Testis (tissue), 3 donors: ENCODE data around the gene CAMK2D. TPM values are rescaled to one million over a fixed set of nuclear protein-coding genes. Genes with fewer than 3 reads are reported as not detected.

Experiments used
- DNase-seq: peaks from one replicate; pipeline ENCODE4 v3.0.0-alpha.2; 2019
- H3K27ac ChIP-seq, 2 donors: fragments of 200-600 bp; sonication (generic); one replicate each; pipeline ENCODE4 v1.5.1; 2019
- H3K27me3 ChIP-seq: fragments of 200-600 bp; sonication (generic); one replicate; pipeline ENCODE4 v1.5.1; 2019
- H3K36me3 ChIP-seq: fragments of 200-600 bp; sonication (generic); one replicate; pipeline ENCODE4 v1.5.1; 2017; ENCODE audit warnings: low read depth; ENCODE audit errors: missing control alignments
- H3K4me1 ChIP-seq: fragments of 200-600 bp; sonication (generic); one replicate; pipeline ENCODE4 v1.5.1; 2019
- H3K4me3 ChIP-seq, 2 donors: fragments of 200-600 bp; sonication (generic); one replicate each; pipeline ENCODE4 v1.5.1; 2017 to 2019
- H3K9me3 ChIP-seq: fragments of 200-600 bp; sonication (generic); one replicate; pipeline ENCODE4 v1.5.1; 2017
- POLR2A ChIP-seq: fragments of 450-650 bp; IDR thresholded peaks from one replicate; pipeline ENCODE4 v1.6.1; 2017; ENCODE audit warnings: antibody characterized with exemption, mild to moderate bottlenecking, moderate library complexity
- WGBS, 2 donors: methylation state at CpG; one replicate each; pipeline ENCODE4 v1.1.5; 2018; 5-methylcytosine and 5-hydroxymethylcytosine counted together
- intact Hi-C: fragments of 100-400 bp; cut with DNase I; formaldehyde crosslinking; loops from one replicate; pipeline ENCODE4 v1.15.1; 2023; ENCODE audit warnings: low total_unique reads
- polyA plus RNA-seq: library from polyadenylated mRNA; stranded (reverse); fragments of 350-450 nt; fragmentation: Illumina TruSeq; extraction: RNeasy Lipid Tissue Mini Kit (QIAGEN cat#74804); gene quantifications from one replicate; pipeline ENCODE4 v1.2.3, GENCODE V29; 2014; ENCODE audit warnings: low read depth, low replicate concordance; ENCODE audit not compliant: insufficient read depth
- total RNA-seq, 2 donors: library from RNA; depleted of rRNA; stranded (reverse); fragments of >200 nt; gene quantifications; one replicate each; pipeline ENCODE4 v1.2.3, GENCODE V29; 2016
- TF ChIP-seq, protein P1 (sequence below), 3 experiments: fragments of 450-650 bp in 2 of 3; fragments of 200-600 bp in 1 of 3; sonication (generic) in 1 of 3; IDR thresholded peaks; one replicate each; pipeline ENCODE4 v1.5.1; 2016 to 2019; ENCODE audit warnings: antibody characterized with exemption in 3 of 3, mild to moderate bottlenecking in 2 of 3, moderate library complexity in 1 of 3

Gene CAMK2D
- total and polyA plus RNA-seq, 3 donors from 2014 or later = 31.2 to 88.1 (median 72.4) TPM

- Histone ChIP-seq H3K36me3 (no peaks in the 10 kb centered on the region), H3K4me1 (no peaks in the 10 kb centered on the region), H3K9me3 (no peaks in the 10 kb centered on the region), H3K27me3 (no peaks in the 10 kb centered on the region), H3K4me3 (no peak overlapping the region), H3K27ac (no peak overlapping the region)
- 92 to 96% methylated on average over 2 of the region's 2 CpGs for WGBS, 2 donors
- intact Hi-C loops = no loop called here
- DNase-seq = no peak
- TF ChIP-seq POLR2A = no peak
- TF ChIP-seq, protein P1, sequence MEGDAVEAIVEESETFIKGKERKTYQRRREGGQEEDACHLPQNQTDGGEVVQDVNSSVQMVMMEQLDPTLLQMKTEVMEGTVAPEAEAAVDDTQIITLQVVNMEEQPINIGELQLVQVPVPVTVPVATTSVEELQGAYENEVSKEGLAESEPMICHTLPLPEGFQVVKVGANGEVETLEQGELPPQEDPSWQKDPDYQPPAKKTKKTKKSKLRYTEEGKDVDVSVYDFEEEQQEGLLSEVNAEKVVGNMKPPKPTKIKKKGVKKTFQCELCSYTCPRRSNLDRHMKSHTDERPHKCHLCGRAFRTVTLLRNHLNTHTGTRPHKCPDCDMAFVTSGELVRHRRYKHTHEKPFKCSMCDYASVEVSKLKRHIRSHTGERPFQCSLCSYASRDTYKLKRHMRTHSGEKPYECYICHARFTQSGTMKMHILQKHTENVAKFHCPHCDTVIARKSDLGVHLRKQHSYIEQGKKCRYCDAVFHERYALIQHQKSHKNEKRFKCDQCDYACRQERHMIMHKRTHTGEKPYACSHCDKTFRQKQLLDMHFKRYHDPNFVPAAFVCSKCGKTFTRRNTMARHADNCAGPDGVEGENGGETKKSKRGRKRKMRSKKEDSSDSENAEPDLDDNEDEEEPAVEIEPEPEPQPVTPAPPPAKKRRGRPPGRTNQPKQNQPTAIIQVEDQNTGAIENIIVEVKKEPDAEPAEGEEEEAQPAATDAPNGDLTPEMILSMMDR (IDR thresholded peaks at IDR 0.05) = no peak
Measured at GRCh38 chr4:113419631-113420030, 341.9 kb downstream of the CAMK2D start.

GRCh38 chr4:113411496-113411938 is 350.0 kb downstream of the CAMK2D start:
- Histone ChIP-seq H3K4me3 (no peak overlapping the region), H3K9me3 (no peaks in the 10 kb centered on the region), H3K27me3 (no peaks in the 10 kb centered on the region), H3K4me1 (no peaks in the 10 kb centered on the region), H3K27ac (no peak overlapping the region), H3K36me3 (no peaks in the 10 kb centered on the region)
- TF ChIP-seq, protein P1 (IDR thresholded peaks at IDR 0.05) = no peak
- TF ChIP-seq POLR2A = no peak
- intact Hi-C loops = no loop called here
- WGBS, 2 donors = 73 to 80% methylated on average over 4 of the region's 4 CpGs
- DNase-seq = no peak

DNA sequence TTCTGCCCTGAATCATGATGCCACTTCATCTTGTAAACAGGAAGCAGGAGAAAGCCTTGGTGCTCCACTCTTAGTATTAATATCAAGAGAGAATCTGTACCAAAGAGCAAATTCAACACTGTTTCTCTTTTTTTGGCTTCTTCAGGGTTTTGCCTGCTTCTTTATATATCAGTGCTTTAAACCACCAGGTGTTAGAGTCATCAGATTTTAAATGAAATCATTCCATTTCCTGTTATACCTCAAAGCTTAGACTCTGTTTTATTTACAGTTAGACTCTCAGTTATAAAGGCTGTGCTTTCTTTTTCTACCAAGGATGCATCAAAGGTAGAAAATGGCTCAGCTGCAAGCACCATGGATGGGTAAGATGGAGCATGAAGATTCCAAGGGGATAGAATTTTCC is 350.9 kb downstream of the CAMK2D start:
- TF ChIP-seq, protein P1 (IDR thresholded peaks at IDR 0.05) = no peak
- no peak for TF ChIP-seq POLR2A
- Histone ChIP-seq H3K27me3 (no peaks in the 10 kb centered on the region), H3K36me3 (no peaks in the 10 kb centered on the region), H3K4me3 (no peak overlapping the region), H3K9me3 (no peaks in the 10 kb centered on the region), H3K27ac (no peak overlapping the region), H3K4me1 (no peaks in the 10 kb centered on the region)
- DNase-seq = no peak
- intact Hi-C loops = no loop called here

DNA sequence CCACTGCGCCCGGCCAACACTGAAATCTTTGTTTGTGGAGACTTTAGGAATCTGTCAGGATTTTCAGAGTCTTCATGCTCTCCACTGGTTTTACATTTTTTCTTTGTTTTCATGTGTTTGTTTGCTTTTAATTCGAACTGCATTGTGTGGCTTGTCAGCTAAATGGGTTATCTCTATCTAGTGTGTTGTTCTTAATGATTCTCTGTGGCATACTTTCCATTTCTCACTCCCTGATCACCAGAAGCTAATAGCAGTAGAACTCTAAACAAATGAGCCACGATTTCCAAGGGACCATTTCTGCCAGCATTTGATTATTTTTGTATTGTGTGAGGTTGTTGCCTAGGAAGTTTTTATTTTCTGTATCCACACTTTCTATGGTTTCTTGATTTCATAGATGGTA is 352.4 kb downstream of the CAMK2D start:
- no peaks in the 10 kb centered on the region for H3K9me3 ChIP-seq
- no peaks in the 10 kb centered on the region for H3K27me3 ChIP-seq
- no peaks in the 10 kb centered on the region for H3K36me3 ChIP-seq
- no peaks in the 10 kb centered on the region for H3K4me1 ChIP-seq
- no peak overlapping the region for H3K27ac ChIP-seq
- no peak overlapping the region for H3K4me3 ChIP-seq
- no peak for DNase-seq
- 71 to 76% methylated on average over 4 of the region's 4 CpGs for WGBS, 2 donors
- TF ChIP-seq POLR2A = no peak
- TF ChIP-seq, protein P1 (IDR thresholded peaks at IDR 0.05) = no peak
- intact Hi-C loops = no loop called here

GRCh38 chr4:113407409-113407808 is 354.1 kb downstream of the CAMK2D start:
- Histone ChIP-seq H3K27me3 (no peaks in the 10 kb centered on the region), H3K27ac (no peak overlapping the region), H3K9me3 (no peaks in the 10 kb centered on the region), H3K36me3 (no peaks in the 10 kb centered on the region), H3K4me3 (no peak overlapping the region), H3K4me1 (no peaks in the 10 kb centered on the region)
- TF ChIP-seq POLR2A = no peak
- TF ChIP-seq, protein P1 (IDR thresholded peaks at IDR 0.05) = no peak
- intact Hi-C loops = no loop called here
- DNase-seq = no peak
- WGBS, 2 donors = 80 to 81% methylated on average over 2 of the region's 2 CpGs
